Panc1 (cell line): ENCODE results near the gene HEPHL1. TPM values are rescaled to one million over a fixed set of nuclear protein-coding genes. Genes with fewer than 3 reads are reported as not detected.

Source experiments
- ATAC-seq: fragments of 200-7000 bp; cut with Tn5 transposase; 2 replicates; pipeline ENCODE4 v1.9.1; 2020; ENCODE audit warnings: mild to moderate bottlenecking, moderate library complexity
- BruUV-seq: library from RNA; stranded (reverse); fragments of 400-500 nt; replicated peaks from 2 replicates; lab custom pipeline; 2021; lab: Mats Ljungman, UMichigan
- CTCF ChIA-PET: fragments of 300-600 bp; sonication (Branson Sonifier 250); formaldehyde crosslinking; loops from one replicate; lab custom pipeline; 2022; ENCODE audit warnings: antibody characterized with exemption; lab: Charles Lee
- POLR2A ChIA-PET: fragments of 300-600 bp; sonication (Branson Sonifier 250); formaldehyde crosslinking; loops from one replicate; lab custom pipeline; 2022; ENCODE audit warnings: antibody characterized with exemption; lab: Charles Lee
- DNase-seq: peaks from one replicate; pipeline ENCODE4 v3.0.0-alpha.2; 2010; ENCODE audit warnings: low read depth, low spot score
- H3K27ac ChIP-seq: 2 replicates; pipeline ENCODE4 v1.5.1; 2011; ENCODE audit warnings: mild to moderate bottlenecking, low read length, inconsistent platforms
- H3K27me3 ChIP-seq: fragments of 200-500 bp; sonication (Bioruptor generic); 2 replicates; pipeline ENCODE4 v1.6.0; 2014; ENCODE audit warnings: low read length, inconsistent platforms; ENCODE audit not compliant: control insufficient read depth, insufficient read depth
- H3K36me3 ChIP-seq: fragments of 200-500 bp; sonication (Bioruptor generic); 2 replicates; pipeline ENCODE4 v1.5.1; 2014; ENCODE audit warnings: inconsistent platforms, mild to moderate bottlenecking, low read length, moderate library complexity; ENCODE audit not compliant: control insufficient read depth, insufficient read depth
- H3K4me1 ChIP-seq: 2 replicates; pipeline ENCODE4 v1.5.1; 2011; ENCODE audit warnings: inconsistent platforms, mild to moderate bottlenecking, low read length, moderate library complexity; ENCODE audit not compliant: control insufficient read depth, insufficient read depth
- H3K4me3 ChIP-seq, 2 experiments: 2 replicates each; pipeline ENCODE4 v1.5.1; 2011 to 2012; ENCODE audit warnings: low read depth in 2 of 2, low read length in 2 of 2, mild to moderate bottlenecking in 2 of 2, inconsistent platforms in 1 of 2, moderate library complexity in 1 of 2
- H3K9me3 ChIP-seq: fragments of 200-500 bp; sonication (Bioruptor generic); 2 replicates; pipeline ENCODE4 v1.5.1; 2014; ENCODE audit warnings: low read depth, mild to moderate bottlenecking, inconsistent platforms, low read length, moderate library complexity; ENCODE audit not compliant: control insufficient read depth, insufficient read depth
- CTCF ChIP-seq: fragments of 450-650 bp; IDR thresholded peaks from 2 replicates; pipeline ENCODE4 v1.5.1; 2017; ENCODE audit warnings: mild to moderate bottlenecking
- POLR2AphosphoS5 ChIP-seq: IDR thresholded peaks from 2 replicates; pipeline ENCODE4 v1.6.1; 2012; ENCODE audit warnings: mild to moderate bottlenecking, low read depth, low read length, moderate library complexity
- REST ChIP-seq, 2 experiments: IDR thresholded peaks; 2 replicates each; pipeline ENCODE4 v1.6.1; 2011 to 2012; ENCODE audit warnings: low read depth in 2 of 2, control low read depth in 1 of 2, low read length in 1 of 2, mild to moderate bottlenecking in 1 of 2, moderate library complexity in 1 of 2; ENCODE audit not compliant: insufficient read depth in 1 of 2
- SIN3A ChIP-seq: IDR thresholded peaks from 2 replicates; pipeline ENCODE4 v1.6.1; 2012; ENCODE audit warnings: low read depth, mild to moderate bottlenecking, low read length, moderate library complexity, borderline replicate concordance; ENCODE audit not compliant: insufficient read depth
- TCF7L2 ChIP-seq: IDR thresholded peaks from 2 replicates; pipeline ENCODE4 v1.6.1; 2011; ENCODE audit warnings: mild to moderate bottlenecking, low read depth, low read length, inconsistent platforms
- in situ Hi-C: cut with HindIII; loops from 2 replicates; pipeline ENCODE4 v1.10.0; 2016; ENCODE audit warnings: low sequenced_read_pairs, low pct_unique_long_range_greater_than_20kb
- intact Hi-C: fragments of 100-400 bp; cut with micrococcal nuclease; formaldehyde crosslinking; loops from one replicate; pipeline ENCODE4 v1.10.0; 2022; ENCODE audit not compliant: unreplicated experiment
- total RNA-seq: library from RNA; stranded (reverse); gene quantifications from one replicate; pipeline ENCODE4 v1.2.1, GENCODE V29; 2021; ENCODE audit not compliant: unreplicated experiment

HEPHL1 gene
- total RNA-seq, 1 experiment from 2014 or later: not detected

GRCh38 chr11:94046796-94047195 is 25.6 kb downstream of the HEPHL1 start:
- H3K27ac ChIP-seq: no peak overlapping the region
- intact Hi-C loops: no loop called here
- BruUV-seq: no TSS peak

GRCh38 chr11:94048032-94048709 is 27.0 kb downstream of the HEPHL1 start:
- no peak for ATAC-seq
- no TSS peak for BruUV-seq
- no peak for DNase-seq
- no peaks in the 10 kb centered on the region for H3K4me1 ChIP-seq
- ChIA-PET CTCF (no interaction called here), POLR2A (no interaction called here)
- TF ChIP-seq SIN3A: no peak
- no peak for TF ChIP-seq REST (IDR thresholded peaks at IDR 0.05; ENCODE audit: insufficient read depth in 1 of 2, low read depth in 2 of 2, low read length in 1 of 2)
- no peak for TF ChIP-seq POLR2AphosphoS5
- TF ChIP-seq TCF7L2: no peak
- no peak for TF ChIP-seq CTCF
- no peaks in the 10 kb centered on the region for H3K36me3 ChIP-seq
- no peaks in the 10 kb centered on the region for H3K9me3 ChIP-seq
- in situ Hi-C loops: no loop called here
- H3K4me3 ChIP-seq: no peak overlapping the region
- no peaks in the 10 kb centered on the region; the same call in 1 of the 2 replicates for H3K27me3 ChIP-seq
- H3K27ac ChIP-seq: no peak overlapping the region
- intact Hi-C loops: no loop called here

More at GRCh38 chr11:94046796-94047195, 25.6 kb downstream of the HEPHL1 start:
- TF ChIP-seq POLR2AphosphoS5 (no peak), CTCF (no peak), REST (IDR thresholded peaks at IDR 0.05; ENCODE audit: insufficient read depth in 1 of 2, low read depth in 2 of 2, low read length in 1 of 2) (no peak), SIN3A (no peak), TCF7L2 (no peak)
- H3K27me3 ChIP-seq: no peaks in the 10 kb centered on the region; the same call in 1 of the 2 replicates
- ChIA-PET POLR2A (no interaction called here), CTCF (no interaction called here)
- no peaks in the 10 kb centered on the region for H3K36me3 ChIP-seq
- in situ Hi-C loops: no loop called here
- H3K4me1 ChIP-seq: no peaks in the 10 kb centered on the region
- DNase-seq: no peak
- H3K4me3 ChIP-seq: no peak overlapping the region
- ATAC-seq: no peak
- no peaks in the 10 kb centered on the region for H3K9me3 ChIP-seq
